ENCODE measurements around the gene TNS4. TPM values are rescaled to one million over a fixed set of nuclear protein-coding genes. Genes with fewer than 3 reads are reported as not detected.

TNS4 gene, protein sequence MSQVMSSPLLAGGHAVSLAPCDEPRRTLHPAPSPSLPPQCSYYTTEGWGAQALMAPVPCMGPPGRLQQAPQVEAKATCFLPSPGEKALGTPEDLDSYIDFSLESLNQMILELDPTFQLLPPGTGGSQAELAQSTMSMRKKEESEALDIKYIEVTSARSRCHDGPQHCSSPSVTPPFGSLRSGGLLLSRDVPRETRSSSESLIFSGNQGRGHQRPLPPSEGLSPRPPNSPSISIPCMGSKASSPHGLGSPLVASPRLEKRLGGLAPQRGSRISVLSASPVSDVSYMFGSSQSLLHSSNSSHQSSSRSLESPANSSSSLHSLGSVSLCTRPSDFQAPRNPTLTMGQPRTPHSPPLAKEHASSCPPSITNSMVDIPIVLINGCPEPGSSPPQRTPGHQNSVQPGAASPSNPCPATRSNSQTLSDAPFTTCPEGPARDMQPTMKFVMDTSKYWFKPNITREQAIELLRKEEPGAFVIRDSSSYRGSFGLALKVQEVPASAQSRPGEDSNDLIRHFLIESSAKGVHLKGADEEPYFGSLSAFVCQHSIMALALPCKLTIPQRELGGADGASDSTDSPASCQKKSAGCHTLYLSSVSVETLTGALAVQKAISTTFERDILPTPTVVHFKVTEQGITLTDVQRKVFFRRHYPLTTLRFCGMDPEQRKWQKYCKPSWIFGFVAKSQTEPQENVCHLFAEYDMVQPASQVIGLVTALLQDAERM
- total RNA-seq (under 0.01 TPM in 1 of 2 replicates, not detected in the other), polyA plus RNA-seq (0.01 and 0.05 TPM in 2 replicates), polyA minus RNA-seq (ENCODE audit: low replicate concordance) (not detected in 2 replicates)
- 0.24 TPM in 1 of 2 replicates, not detected in the other for polyA plus RNA-seq (2012)

DNA sequence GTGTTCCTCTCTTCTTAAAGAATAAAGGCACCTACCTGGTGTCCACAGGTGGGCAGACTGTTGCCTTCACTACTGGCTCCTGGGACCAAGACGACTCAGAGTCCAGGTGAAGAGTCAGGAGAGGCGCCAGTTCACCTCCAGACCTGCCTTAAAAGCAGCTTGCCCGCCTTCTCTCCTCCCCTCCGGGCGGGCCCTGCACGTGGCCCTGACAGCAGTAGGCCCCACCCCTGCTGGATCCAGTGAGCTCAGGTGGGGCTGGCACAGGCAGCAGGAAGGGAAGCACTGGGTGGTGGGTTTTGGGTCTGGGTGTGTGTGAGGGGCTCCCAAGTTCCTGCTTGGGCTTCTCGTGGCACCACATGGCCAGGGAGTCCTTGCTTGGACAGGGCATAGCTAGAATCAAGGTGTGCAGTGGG lies at the start of gene TNS4:
Gene TNS4, minus strand, starts transcription at position 125 of the 413 bp plus-strand sequence. CDS start 5,198 bp downstream, outside the sequence.
- no peak within 1 kb of the TSS for H2AFZ ChIP-seq (ENCODE audit: low read length)
- H3K9ac ChIP-seq (ENCODE audit: insufficient read depth, low read length) = no peak within 1 kb of the TSS
- H3K4me1 ChIP-seq (ENCODE audit: control insufficient read depth, extremely low read depth, insufficient read depth, low read length) = peaks cover 7% of the 10 kb centered on the region
- H3K36me3 ChIP-seq (ENCODE audit: control insufficient read depth, insufficient read depth, low read length) = no peaks in the 10 kb centered on the region
- no peak within 1 kb of the TSS for H3K27ac ChIP-seq (ENCODE audit: insufficient read depth, low read length)
- no peak within 1 kb of the TSS for H3K4me2 ChIP-seq (ENCODE audit: extremely low read depth, insufficient read depth, low read length)
- H3K4me3 ChIP-seq (replicated peaks in 1 of 4; ENCODE audit: control extremely low read depth in 1 of 4, insufficient read depth in 1 of 4, low read depth in 3 of 4, low read length in 4 of 4) = no peak within 1 kb of the TSS
- no peak for DNase-seq (ENCODE audit: low read depth in 2 of 2)
- H3K27me3 ChIP-seq (ENCODE audit: control insufficient read depth, insufficient read depth, low read length) = peaks cover 3% of the 10 kb centered on the region
- no peak for TF ChIP-seq EZH2 (IDR thresholded peaks at IDR 0.05; ENCODE audit: low read length, missing control alignments)
- TF ChIP-seq, protein P1, sequence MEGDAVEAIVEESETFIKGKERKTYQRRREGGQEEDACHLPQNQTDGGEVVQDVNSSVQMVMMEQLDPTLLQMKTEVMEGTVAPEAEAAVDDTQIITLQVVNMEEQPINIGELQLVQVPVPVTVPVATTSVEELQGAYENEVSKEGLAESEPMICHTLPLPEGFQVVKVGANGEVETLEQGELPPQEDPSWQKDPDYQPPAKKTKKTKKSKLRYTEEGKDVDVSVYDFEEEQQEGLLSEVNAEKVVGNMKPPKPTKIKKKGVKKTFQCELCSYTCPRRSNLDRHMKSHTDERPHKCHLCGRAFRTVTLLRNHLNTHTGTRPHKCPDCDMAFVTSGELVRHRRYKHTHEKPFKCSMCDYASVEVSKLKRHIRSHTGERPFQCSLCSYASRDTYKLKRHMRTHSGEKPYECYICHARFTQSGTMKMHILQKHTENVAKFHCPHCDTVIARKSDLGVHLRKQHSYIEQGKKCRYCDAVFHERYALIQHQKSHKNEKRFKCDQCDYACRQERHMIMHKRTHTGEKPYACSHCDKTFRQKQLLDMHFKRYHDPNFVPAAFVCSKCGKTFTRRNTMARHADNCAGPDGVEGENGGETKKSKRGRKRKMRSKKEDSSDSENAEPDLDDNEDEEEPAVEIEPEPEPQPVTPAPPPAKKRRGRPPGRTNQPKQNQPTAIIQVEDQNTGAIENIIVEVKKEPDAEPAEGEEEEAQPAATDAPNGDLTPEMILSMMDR (conservative IDR thresholded peaks at IDR 0.05 in 1 of 2, IDR thresholded peaks at IDR 0.05 in 1 of 2; ENCODE audit: low read depth in 1 of 2, low read length in 2 of 2) = no peak
- H3K79me2 ChIP-seq (ENCODE audit: control insufficient read depth, insufficient read depth, low read length) = no peaks in the 10 kb centered on the region
- H3K9me3 ChIP-seq (ENCODE audit: control insufficient read depth, insufficient read depth, low read depth, low read length) = no peaks in the 10 kb centered on the region
- no peaks in the 10 kb centered on the region for H4K20me1 ChIP-seq (ENCODE audit: control insufficient read depth, extremely low read depth, insufficient read depth, low read length)

DNA sequence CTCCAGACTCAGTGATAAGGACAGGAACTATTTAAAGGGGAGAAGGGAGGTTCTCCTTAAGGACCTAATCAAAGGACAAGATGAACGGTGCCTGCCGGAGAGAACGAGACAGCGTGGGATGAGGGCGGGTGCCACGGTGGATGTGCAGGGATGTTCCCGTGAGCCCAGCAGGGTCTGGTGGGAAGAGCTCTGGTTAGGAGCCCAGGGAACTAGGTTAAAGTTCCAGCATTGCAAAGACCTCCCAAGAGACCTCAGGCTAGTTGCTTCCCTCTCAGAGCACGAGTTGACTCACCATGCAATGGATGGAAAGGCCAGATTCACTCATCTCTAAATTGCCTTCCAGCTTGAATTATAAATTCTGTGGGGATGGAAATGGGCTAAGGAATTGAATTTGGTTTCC lies 49.2 kb upstream of the TNS4 start:
- Histone ChIP-seq H3K36me3 (ENCODE audit: control insufficient read depth, insufficient read depth, low read length) (no peaks in the 10 kb centered on the region), H3K4me2 (ENCODE audit: extremely low read depth, insufficient read depth, low read length) (peak overlapping the region; percentile 25), H3K4me1 (ENCODE audit: control insufficient read depth, extremely low read depth, insufficient read depth, low read length) (peaks cover 57% of the 10 kb centered on the region), H2AFZ (ENCODE audit: low read length) (no peak overlapping the region), H3K9me3 (ENCODE audit: control insufficient read depth, insufficient read depth, low read depth, low read length) (no peaks in the 10 kb centered on the region), H3K9ac (ENCODE audit: insufficient read depth, low read length) (peak overlapping the region; percentile 56), H4K20me1 (ENCODE audit: control insufficient read depth, extremely low read depth, insufficient read depth, low read length) (no peaks in the 10 kb centered on the region), H3K4me3 (replicated peaks in 1 of 4; ENCODE audit: control extremely low read depth in 1 of 4, insufficient read depth in 1 of 4, low read depth in 3 of 4, low read length in 4 of 4) (no peak overlapping the region), H3K27me3 (ENCODE audit: control insufficient read depth, insufficient read depth, low read length) (no peaks in the 10 kb centered on the region), H3K79me2 (ENCODE audit: control insufficient read depth, insufficient read depth, low read length) (no peaks in the 10 kb centered on the region), H3K27ac (ENCODE audit: insufficient read depth, low read length) (peak overlapping the region; percentile 100)
- no peak for TF ChIP-seq EZH2 (IDR thresholded peaks at IDR 0.05; ENCODE audit: low read length, missing control alignments)
- TF ChIP-seq, protein P1 (conservative IDR thresholded peaks at IDR 0.05 in 1 of 2, IDR thresholded peaks at IDR 0.05 in 1 of 2; ENCODE audit: low read depth in 1 of 2, low read length in 2 of 2) = no peak
- DNase-seq (ENCODE audit: low read depth in 2 of 2) = peak; percentile 67 to 93

Data from fibroblast of lung (primary cell).